PC-3 (cell line): ENCODE data around the gene B2M. TPM values are rescaled to one million over a fixed set of nuclear protein-coding genes. Genes with fewer than 3 reads are reported as not detected.

Experiments
- ATAC-seq: fragments of 200-7000 bp; cut with Tn5 transposase; 2 replicates; pipeline ENCODE4 v1.9.1; 2020; ENCODE audit warnings: mild to moderate bottlenecking, moderate library complexity
- BruUV-seq: library from RNA; stranded (reverse); fragments of 400-500 nt; replicated peaks from 2 replicates; lab custom pipeline; 2021; lab: Mats Ljungman, UMichigan
- CTCF ChIA-PET: fragments of 300-600 bp; sonication (Branson Sonifier 250); formaldehyde crosslinking; loops from one replicate; lab custom pipeline; 2022; ENCODE audit warnings: antibody characterized with exemption; lab: Charles Lee
- POLR2A ChIA-PET: fragments of 300-600 bp; sonication (Branson Sonifier 250); formaldehyde crosslinking; loops from one replicate; lab custom pipeline; 2022; ENCODE audit warnings: antibody characterized with exemption; ENCODE audit not compliant: unreplicated experiment; lab: Charles Lee
- DNase-seq: peaks from one replicate; pipeline ENCODE4 v3.0.0-alpha.2; 2015
- H2AFZ ChIP-seq: fragments of 300-600 bp; sonication (generic); 2 replicates; pipeline ENCODE4 v1.6.0; 2016; ENCODE audit warnings: antibody characterized with exemption, low read length
- H3F3A ChIP-seq: fragments of 300-600 bp; sonication (generic); one replicate; pipeline ENCODE4 v1.6.0; 2017; ENCODE audit warnings: antibody characterized with exemption, low read length, control low read depth, mild to moderate bottlenecking; ENCODE audit not compliant: unreplicated experiment
- H3K27ac ChIP-seq: fragments of 300-600 bp; sonication (generic); 2 replicates; pipeline ENCODE4 v1.5.1; 2016; ENCODE audit warnings: mild to moderate bottlenecking, low read length
- H3K27me3 ChIP-seq: fragments of 300-600 bp; sonication (generic); 2 replicates; pipeline ENCODE4 v1.6.1; 2016; ENCODE audit warnings: low read length, mixed read lengths
- H3K36me3 ChIP-seq: fragments of 300-600 bp; sonication (generic); 2 replicates; pipeline ENCODE4 v1.6.1; 2016; ENCODE audit warnings: low read depth, mixed run types, low read length, mixed read lengths
- H3K4me1 ChIP-seq: fragments of 300-600 bp; sonication (generic); 2 replicates; pipeline ENCODE4 v1.5.1; 2016; ENCODE audit warnings: low read length; ENCODE audit not compliant: insufficient read depth
- H3K4me2 ChIP-seq: fragments of 300-600 bp; sonication (generic); 2 replicates; pipeline ENCODE4 v1.6.0; 2016; ENCODE audit warnings: low read length
- H3K4me3 ChIP-seq: fragments of 300-600 bp; sonication (generic); 2 replicates; pipeline ENCODE4 v1.5.1; 2016; ENCODE audit warnings: mild to moderate bottlenecking, low read length, mixed read lengths
- H3K79me2 ChIP-seq: fragments of 300-600 bp; sonication (generic); 2 replicates; pipeline ENCODE4 v1.6.1; 2017; ENCODE audit warnings: low read length, mixed read lengths
- H3K9ac ChIP-seq: fragments of 300-600 bp; sonication (generic); 2 replicates; pipeline ENCODE4 v1.6.0; 2016; ENCODE audit warnings: mild to moderate bottlenecking, low read length
- H3K9me2 ChIP-seq: fragments of 300-600 bp; sonication (generic); replicated peaks from 2 replicates; pipeline ENCODE4 v1.6.1; 2016; ENCODE audit warnings: mixed run types, low read length, mixed read lengths
- H3K9me3 ChIP-seq: fragments of 300-600 bp; sonication (generic); 2 replicates; pipeline ENCODE4 v1.6.1; 2016; ENCODE audit warnings: low read length, mixed read lengths
- H4K20me1 ChIP-seq: fragments of 300-600 bp; sonication (generic); 2 replicates; pipeline ENCODE4 v1.6.1; 2016; ENCODE audit warnings: low read length, mixed read lengths
- EZH2 ChIP-seq: fragments of 300-600 bp; sonication (generic); IDR thresholded peaks from one replicate; pipeline ENCODE4 v1.6.1; 2017; ENCODE audit warnings: antibody characterized with exemption, mild to moderate bottlenecking, low read length; ENCODE audit not compliant: unreplicated experiment
- EZH2phosphoT487 ChIP-seq: fragments of 300-600 bp; sonication (generic); IDR thresholded peaks from 2 replicates; pipeline ENCODE4 v1.6.1; 2018; ENCODE audit warnings: mild to moderate bottlenecking, antibody characterized with exemption, low read length, borderline replicate concordance
- intact Hi-C: fragments of 100-400 bp; cut with micrococcal nuclease; formaldehyde crosslinking; loops from 2 replicates; pipeline ENCODE4 v1.9.0; 2023
- total RNA-seq: library from RNA; depleted of rRNA; stranded (reverse); fragments of >200 nt; gene quantifications from 2 replicates; pipeline ENCODE4 v1.2.3, GENCODE V29; 2014
- TF ChIP-seq, protein P1 (sequence below): fragments of 300-600 bp; sonication (generic); conservative IDR thresholded peaks from 2 replicates; pipeline ENCODE4 v1.5.1; 2017; ENCODE audit warnings: antibody characterized with exemption, low read depth, mild to moderate bottlenecking, low read length

The B2M gene
- total RNA-seq, 1 experiment from 2014 or later = 608 TPM

DNA sequence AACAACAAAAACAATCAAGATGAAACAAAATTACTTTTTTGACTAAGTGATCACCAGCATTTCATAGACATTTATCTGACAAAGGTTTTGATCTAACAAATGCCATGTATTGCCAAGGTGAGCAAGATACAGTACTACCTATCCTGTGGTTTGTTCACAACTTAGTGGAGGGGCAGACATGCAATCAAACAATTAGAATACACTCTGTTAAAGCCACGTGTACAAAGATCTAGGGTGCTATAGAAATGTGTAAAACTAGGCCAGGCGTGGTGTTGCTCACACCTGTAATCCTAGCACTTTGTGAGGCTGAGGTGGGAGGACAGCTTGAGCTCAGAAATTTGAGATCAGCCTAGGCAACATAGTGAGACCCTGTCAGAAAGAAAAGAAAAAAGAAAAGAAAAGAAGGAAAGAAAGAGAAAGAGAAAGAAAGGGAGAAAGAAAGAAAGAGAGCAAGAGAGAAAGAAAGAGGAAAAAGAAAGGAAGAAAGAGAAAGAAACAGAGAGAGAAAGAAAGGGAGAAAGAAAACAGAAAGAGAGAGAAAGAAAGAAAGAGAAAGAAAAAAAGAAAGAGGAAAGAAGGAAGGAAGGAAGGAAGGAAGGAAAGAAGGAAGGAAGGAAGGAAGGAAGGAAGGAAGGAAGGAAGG, 23.6 kb downstream of the B2M start:
- no peaks in the 10 kb centered on the region for H3K9me3 ChIP-seq
- H3K4me2 ChIP-seq = no peak overlapping the region
- TF ChIP-seq, protein P1, sequence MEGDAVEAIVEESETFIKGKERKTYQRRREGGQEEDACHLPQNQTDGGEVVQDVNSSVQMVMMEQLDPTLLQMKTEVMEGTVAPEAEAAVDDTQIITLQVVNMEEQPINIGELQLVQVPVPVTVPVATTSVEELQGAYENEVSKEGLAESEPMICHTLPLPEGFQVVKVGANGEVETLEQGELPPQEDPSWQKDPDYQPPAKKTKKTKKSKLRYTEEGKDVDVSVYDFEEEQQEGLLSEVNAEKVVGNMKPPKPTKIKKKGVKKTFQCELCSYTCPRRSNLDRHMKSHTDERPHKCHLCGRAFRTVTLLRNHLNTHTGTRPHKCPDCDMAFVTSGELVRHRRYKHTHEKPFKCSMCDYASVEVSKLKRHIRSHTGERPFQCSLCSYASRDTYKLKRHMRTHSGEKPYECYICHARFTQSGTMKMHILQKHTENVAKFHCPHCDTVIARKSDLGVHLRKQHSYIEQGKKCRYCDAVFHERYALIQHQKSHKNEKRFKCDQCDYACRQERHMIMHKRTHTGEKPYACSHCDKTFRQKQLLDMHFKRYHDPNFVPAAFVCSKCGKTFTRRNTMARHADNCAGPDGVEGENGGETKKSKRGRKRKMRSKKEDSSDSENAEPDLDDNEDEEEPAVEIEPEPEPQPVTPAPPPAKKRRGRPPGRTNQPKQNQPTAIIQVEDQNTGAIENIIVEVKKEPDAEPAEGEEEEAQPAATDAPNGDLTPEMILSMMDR = no peak
- TF ChIP-seq EZH2phosphoT487 = no peak
- TF ChIP-seq EZH2 = no peak
- BruUV-seq = no TSS peak
- H3K27ac ChIP-seq = no peak overlapping the region
- no peaks in the 10 kb centered on the region for H3K36me3 ChIP-seq
- intact Hi-C loops = loop anchor here (5.0 kb wide), 1 partner anchor 153 kb away; no protein-coding TSS in a partner anchor
- peaks cover 7% of the 10 kb centered on the region for H3K79me2 ChIP-seq
- no peak overlapping the region for H3K9ac ChIP-seq
- no peaks in the 10 kb centered on the region for H3K27me3 ChIP-seq
- no peaks in the 10 kb centered on the region for H3K9me2 ChIP-seq
- ATAC-seq = no peak
- H3F3A ChIP-seq = no peaks in the 10 kb centered on the region
- ChIA-PET POLR2A (no interaction called here), CTCF (interaction anchor here (0.7 to 4.5 kb wide), 2 partner anchors 22 to 233 kb away, joined by 3 to 86 read pairs; no protein-coding TSS in a partner anchor)
- H3K4me3 ChIP-seq = no peak overlapping the region
- no peaks in the 10 kb centered on the region for H4K20me1 ChIP-seq
- H2AFZ ChIP-seq = no peak overlapping the region
- peaks cover 4% of the 10 kb centered on the region; the same call in 1 of the 2 replicates for H3K4me1 ChIP-seq
- no peak for DNase-seq

DNA sequence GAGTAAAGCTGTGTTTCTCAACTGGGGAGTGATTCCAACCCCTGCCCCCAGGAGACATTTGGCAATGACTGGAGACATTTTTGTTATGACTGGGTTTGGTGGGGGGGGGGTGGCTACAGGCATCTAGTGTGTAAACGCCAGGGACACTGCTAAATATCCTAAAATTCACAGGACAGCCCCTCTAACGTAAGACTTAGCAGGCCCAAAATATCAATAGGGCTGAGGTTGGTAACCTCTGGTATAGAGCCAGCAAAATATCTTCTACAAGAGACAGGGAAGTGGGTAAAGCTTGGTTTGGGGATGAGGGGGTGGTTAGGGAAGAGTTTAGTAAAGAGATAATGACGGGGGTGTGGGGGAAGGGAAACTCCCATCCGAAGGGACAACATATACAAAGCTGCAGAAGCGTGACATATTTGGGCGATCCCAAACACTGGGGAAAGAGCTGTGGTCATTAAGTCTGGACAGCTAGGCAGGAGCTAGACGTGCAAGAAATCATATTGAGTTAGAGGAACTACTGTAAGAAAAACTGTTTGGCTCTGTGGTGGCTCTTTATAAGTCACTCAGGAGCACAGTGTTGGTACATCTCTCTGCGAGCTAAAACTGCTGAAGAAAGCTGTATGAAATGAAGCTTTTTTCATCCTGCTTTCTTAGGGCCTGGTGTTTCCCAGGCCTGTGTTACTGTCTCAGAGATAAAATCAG, 24.3 kb downstream of the B2M start:
- H3K9me3 ChIP-seq = no peaks in the 10 kb centered on the region
- no peaks in the 10 kb centered on the region for H4K20me1 ChIP-seq
- ChIA-PET CTCF (interaction anchor here (0.5 to 4.5 kb wide), 4 partner anchors 22 to 94 kb away, joined by 3 to 86 read pairs (median 25); partner anchors contain the start of gene SPG11), POLR2A (interaction anchor here (0.6 to 0.7 kb wide), 3 partner anchors 21 to 112 kb away, joined by 3 to 6 read pairs (median 5); no protein-coding TSS in a partner anchor)
- no peak overlapping the region for H3K9ac ChIP-seq
- no peaks in the 10 kb centered on the region for H3K9me2 ChIP-seq
- peaks cover under 1% of the 10 kb centered on the region for H3K79me2 ChIP-seq
- no peaks in the 10 kb centered on the region for H3K36me3 ChIP-seq
- H3K4me3 ChIP-seq = no peak overlapping the region
- no peak overlapping the region for H3K27ac ChIP-seq
- H3F3A ChIP-seq = no peaks in the 10 kb centered on the region
- H3K4me1 ChIP-seq = no peaks in the 10 kb centered on the region
- no peak overlapping the region for H3K4me2 ChIP-seq
- H3K27me3 ChIP-seq = no peaks in the 10 kb centered on the region
- H2AFZ ChIP-seq = no peak overlapping the region
- ATAC-seq (no peak), DNase-seq (no peak)
- no peak for TF ChIP-seq EZH2phosphoT487
- TF ChIP-seq, protein P1 = no peak
- no peak for TF ChIP-seq EZH2
- BruUV-seq = no TSS peak
- intact Hi-C loops = loop anchor here (5.0 kb wide), 1 partner anchor 153 kb away; no protein-coding TSS in a partner anchor
